ENCODE results near the gene MYBBP1A. TPM values are rescaled to one million over a fixed set of nuclear protein-coding genes. Genes with fewer than 3 reads are reported as not detected.
A peak's percentile ranks its signal among the peaks of the same experiment; 100 is the strongest.

Gene MYBBP1A
- total and polyA plus RNA-seq, 9 of the 15 experiments (the other 6 are each of a cell fraction or from before 2014, with no cell fraction given), result 2.0 to 114 (median 47.2) TPM

DNA sequence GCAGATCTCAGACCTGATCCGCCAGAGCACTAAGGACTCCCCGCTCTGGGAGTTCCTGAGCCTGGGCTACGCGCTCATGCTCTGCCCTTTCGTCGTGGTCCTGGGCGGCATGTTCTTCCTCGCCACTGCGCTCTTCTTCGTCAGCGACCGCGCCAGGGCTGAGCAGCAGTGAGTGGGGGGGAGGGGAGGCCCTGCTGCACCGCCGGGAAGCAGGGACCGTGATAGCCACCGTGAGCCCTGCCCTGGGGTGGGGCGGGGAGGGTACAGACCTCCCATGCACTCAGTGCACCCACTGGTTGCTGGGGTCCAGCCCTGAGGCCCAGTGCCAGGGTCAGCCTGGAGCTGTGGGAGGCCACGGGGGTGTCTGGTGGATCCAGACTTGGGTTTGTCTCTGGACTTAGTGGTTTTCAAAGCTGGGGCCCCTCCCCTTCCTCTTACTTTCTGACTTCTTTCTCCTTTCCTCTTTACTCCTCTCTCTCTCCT is 18.9 kb downstream of the MYBBP1A start:
- ChIA-PET CTCF (ENCODE audit: low intra/inter-chr PET ratio) (no interaction called here), POLR2A (interaction anchor here (0.6 kb wide), 1 partner anchor 32 kb away, joined by 3 read pairs; no protein-coding TSS in a partner anchor)
- TF ChIP-seq ZNF583 (CRISPR knock-in tag; IDR thresholded peaks at IDR 0.05) (no peak), NFYB (IDR thresholded peaks at IDR 0.05; ENCODE audit: extremely low read depth, insufficient read length) (no peak), SMAD2 (IDR thresholded peaks at IDR 0.05; ENCODE audit: low read depth, low read length) (no peak), BRD4 (IDR thresholded peaks at IDR 0.05) (no peak), HDAC1 (IDR thresholded peaks at IDR 0.05) (no peak), HNRNPUL1 (IDR thresholded peaks at IDR 0.05; ENCODE audit: low read length) (no peak), ZNF263 (CRISPR knock-in tag; IDR thresholded peaks at IDR 0.05; ENCODE audit: borderline replicate concordance) (peak; percentile 34; the same call in 1 of the 2 replicates), HEY1 (CRISPR knock-in tag; IDR thresholded peaks at IDR 0.05; ENCODE audit: borderline replicate concordance) (no peak), FIP1L1 (IDR thresholded peaks at IDR 0.05; ENCODE audit: low read depth, low read length, poor library complexity, severe bottlenecking) (peak; percentile 54), SRSF3 (IDR thresholded peaks at IDR 0.05; ENCODE audit: insufficient read depth, low read length) (no peak), POLR2A (conservative IDR thresholded peaks at IDR 0.05) (peak; percentile 57)
- TF ChIP-seq, protein P1, sequence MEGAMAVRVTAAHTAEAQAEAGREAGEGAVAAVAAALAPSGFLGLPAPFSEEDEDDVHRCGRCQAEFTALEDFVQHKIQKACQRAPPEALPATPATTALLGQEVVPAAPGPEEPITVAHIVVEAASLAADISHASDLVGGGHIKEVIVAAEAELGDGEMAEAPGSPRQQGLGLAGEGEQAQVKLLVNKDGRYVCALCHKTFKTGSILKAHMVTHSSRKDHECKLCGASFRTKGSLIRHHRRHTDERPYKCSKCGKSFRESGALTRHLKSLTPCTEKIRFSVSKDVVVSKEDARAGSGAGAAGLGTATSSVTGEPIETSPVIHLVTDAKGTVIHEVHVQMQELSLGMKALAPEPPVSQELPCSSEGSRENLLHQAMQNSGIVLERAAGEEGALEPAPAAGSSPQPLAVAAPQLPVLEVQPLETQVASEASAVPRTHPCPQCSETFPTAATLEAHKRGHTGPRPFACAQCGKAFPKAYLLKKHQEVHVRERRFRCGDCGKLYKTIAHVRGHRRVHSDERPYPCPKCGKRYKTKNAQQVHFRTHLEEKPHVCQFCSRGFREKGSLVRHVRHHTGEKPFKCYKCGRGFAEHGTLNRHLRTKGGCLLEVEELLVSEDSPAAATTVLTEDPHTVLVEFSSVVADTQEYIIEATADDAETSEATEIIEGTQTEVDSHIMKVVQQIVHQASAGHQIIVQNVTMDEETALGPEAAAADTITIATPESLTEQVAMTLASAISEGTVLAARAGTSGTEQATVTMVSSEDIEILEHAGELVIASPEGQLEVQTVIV (CRISPR knock-in tag; IDR thresholded peaks at IDR 0.05; ENCODE audit: borderline replicate concordance), result no peak
- TF ChIP-seq, protein P2, sequence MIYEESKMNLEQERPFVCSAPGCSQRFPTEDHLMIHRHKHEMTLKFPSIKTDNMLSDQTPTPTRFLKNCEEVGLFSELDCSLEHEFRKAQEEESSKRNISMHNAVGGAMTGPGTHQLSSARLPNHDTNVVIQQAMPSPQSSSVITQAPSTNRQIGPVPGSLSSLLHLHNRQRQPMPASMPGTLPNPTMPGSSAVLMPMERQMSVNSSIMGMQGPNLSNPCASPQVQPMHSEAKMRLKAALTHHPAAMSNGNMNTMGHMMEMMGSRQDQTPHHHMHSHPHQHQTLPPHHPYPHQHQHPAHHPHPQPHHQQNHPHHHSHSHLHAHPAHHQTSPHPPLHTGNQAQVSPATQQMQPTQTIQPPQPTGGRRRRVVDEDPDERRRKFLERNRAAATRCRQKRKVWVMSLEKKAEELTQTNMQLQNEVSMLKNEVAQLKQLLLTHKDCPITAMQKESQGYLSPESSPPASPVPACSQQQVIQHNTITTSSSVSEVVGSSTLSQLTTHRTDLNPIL (CRISPR knock-in tag; IDR thresholded peaks at IDR 0.05), result no peak
- TF ChIP-seq, protein P3, sequence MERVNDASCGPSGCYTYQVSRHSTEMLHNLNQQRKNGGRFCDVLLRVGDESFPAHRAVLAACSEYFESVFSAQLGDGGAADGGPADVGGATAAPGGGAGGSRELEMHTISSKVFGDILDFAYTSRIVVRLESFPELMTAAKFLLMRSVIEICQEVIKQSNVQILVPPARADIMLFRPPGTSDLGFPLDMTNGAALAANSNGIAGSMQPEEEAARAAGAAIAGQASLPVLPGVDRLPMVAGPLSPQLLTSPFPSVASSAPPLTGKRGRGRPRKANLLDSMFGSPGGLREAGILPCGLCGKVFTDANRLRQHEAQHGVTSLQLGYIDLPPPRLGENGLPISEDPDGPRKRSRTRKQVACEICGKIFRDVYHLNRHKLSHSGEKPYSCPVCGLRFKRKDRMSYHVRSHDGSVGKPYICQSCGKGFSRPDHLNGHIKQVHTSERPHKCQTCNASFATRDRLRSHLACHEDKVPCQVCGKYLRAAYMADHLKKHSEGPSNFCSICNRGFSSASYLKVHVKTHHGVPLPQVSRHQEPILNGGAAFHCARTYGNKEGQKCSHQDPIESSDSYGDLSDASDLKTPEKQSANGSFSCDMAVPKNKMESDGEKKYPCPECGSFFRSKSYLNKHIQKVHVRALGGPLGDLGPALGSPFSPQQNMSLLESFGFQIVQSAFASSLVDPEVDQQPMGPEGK (CRISPR knock-in tag; IDR thresholded peaks at IDR 0.05; ENCODE audit: borderline replicate concordance), result no peak
- TF ChIP-seq, protein P4, sequence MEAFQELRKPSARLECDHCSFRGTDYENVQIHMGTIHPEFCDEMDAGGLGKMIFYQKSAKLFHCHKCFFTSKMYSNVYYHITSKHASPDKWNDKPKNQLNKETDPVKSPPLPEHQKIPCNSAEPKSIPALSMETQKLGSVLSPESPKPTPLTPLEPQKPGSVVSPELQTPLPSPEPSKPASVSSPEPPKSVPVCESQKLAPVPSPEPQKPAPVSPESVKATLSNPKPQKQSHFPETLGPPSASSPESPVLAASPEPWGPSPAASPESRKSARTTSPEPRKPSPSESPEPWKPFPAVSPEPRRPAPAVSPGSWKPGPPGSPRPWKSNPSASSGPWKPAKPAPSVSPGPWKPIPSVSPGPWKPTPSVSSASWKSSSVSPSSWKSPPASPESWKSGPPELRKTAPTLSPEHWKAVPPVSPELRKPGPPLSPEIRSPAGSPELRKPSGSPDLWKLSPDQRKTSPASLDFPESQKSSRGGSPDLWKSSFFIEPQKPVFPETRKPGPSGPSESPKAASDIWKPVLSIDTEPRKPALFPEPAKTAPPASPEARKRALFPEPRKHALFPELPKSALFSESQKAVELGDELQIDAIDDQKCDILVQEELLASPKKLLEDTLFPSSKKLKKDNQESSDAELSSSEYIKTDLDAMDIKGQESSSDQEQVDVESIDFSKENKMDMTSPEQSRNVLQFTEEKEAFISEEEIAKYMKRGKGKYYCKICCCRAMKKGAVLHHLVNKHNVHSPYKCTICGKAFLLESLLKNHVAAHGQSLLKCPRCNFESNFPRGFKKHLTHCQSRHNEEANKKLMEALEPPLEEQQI (IDR thresholded peaks at IDR 0.05), result no peak

More for the DNA sequence above, 18.9 kb downstream of the MYBBP1A start:
- peaks cover 0 to 11% of the 10 kb centered on the region in 2 experiments; a peak in 3 of 5 replicates for H3K27me3 ChIP-seq (ENCODE audit: control insufficient read depth in 2 of 2, insufficient read depth in 2 of 2, low read length in 2 of 2)
- no TSS peak for BruUV-seq (replicated peaks)
- peak; percentile 63 to 68 (median 65) for DNase-seq (ENCODE audit: extremely low read depth in 1 of 4, low spot score in 3 of 4)
- peaks cover 0 to 67% of the 10 kb centered on the region in 2 experiments; a peak in 3 of 5 replicates for H3K4me1 ChIP-seq (replicated peaks in 1 of 2; ENCODE audit: control insufficient read depth in 2 of 2, insufficient read depth in 2 of 2, low read length in 2 of 2)
- WGBS (ENCODE audit: insufficient coverage, low coverage, missing lambda C conversion rate), result 4% methylated on average over 11 of the region's 19 CpGs
- H3K36me3 ChIP-seq (ENCODE audit: control insufficient read depth, insufficient read depth, low read length), result peaks cover 41% of the 10 kb centered on the region; the same call in 1 of the 3 replicates
- FAIRE-seq, result no peak
- H3K27ac ChIP-seq (ENCODE audit: extremely low read depth, low read depth, low read length), result no peak overlapping the region
- peaks cover 4% of the 10 kb centered on the region; the same call in 1 of the 2 replicates for H4K20me1 ChIP-seq (replicated peaks; ENCODE audit: control insufficient read depth, insufficient read depth, low read length)
- no peak overlapping the region for H2AFZ ChIP-seq (ENCODE audit: low read depth, low read length)
- in situ Hi-C loops (cut with MboI) (no loop called here), intact Hi-C loops (cut with micrococcal nuclease) (no loop called here)
- H3K79me2 ChIP-seq (ENCODE audit: control insufficient read depth, insufficient read depth, low read length), result no peaks in the 10 kb centered on the region
- no peaks in the 10 kb centered on the region for H3K9me1 ChIP-seq (ENCODE audit: control insufficient read depth, insufficient read depth, low read length)
- H3K9ac ChIP-seq (ENCODE audit: insufficient read depth in 1 of 2, low read depth in 2 of 2, low read length in 2 of 2), result peak overlapping the region in 1 of 2 experiments; percentile 79; a peak in 2 of 4 replicates
- H3K4me3 ChIP-seq, result no peak overlapping the region
- no peaks in the 10 kb centered on the region for H3K9me3 ChIP-seq (replicated peaks; ENCODE audit: control insufficient read depth, insufficient read depth, low read depth, low read length)
- peak overlapping the region; percentile 37; the same call in 1 of the 2 replicates for H3K4me2 ChIP-seq (ENCODE audit: insufficient read depth, low read length)
- ATAC-seq, result peak; percentile 76

Measured in K562 (cell line).